Lung (tissue), 12 donors: ENCODE data around the gene TPM2. TPM values are rescaled to one million over a fixed set of nuclear protein-coding genes. Genes with fewer than 3 reads are reported as not detected.

Experiments
- ATAC-seq: fragments of 200-7000 bp; cut with Tn5 transposase; one replicate; pipeline ENCODE4 v1.9.1; 2020; ENCODE audit warnings: moderate number of reproducible peaks; ENCODE audit not compliant: insufficient read depth, low FRiP score
- DNase-seq, 3 donors: peaks; one replicate each; pipeline ENCODE4 v3.0.0-alpha.2; 2013 to 2017
- H3K27ac ChIP-seq, 2 donors: one replicate each; pipeline ENCODE4 v1.5.1; 2013; ENCODE audit warnings: mild to moderate bottlenecking in 2 of 2, moderate library complexity in 2 of 2, control low read depth in 1 of 2, inconsistent platforms in 1 of 2, low read depth in 1 of 2, low read length in 1 of 2
- H3K27me3 ChIP-seq, 3 donors: one replicate each; pipeline ENCODE4 v1.5.1; 2013; ENCODE audit warnings: low read length in 2 of 3; ENCODE audit not compliant: control insufficient read depth in 3 of 3, insufficient read depth in 3 of 3
- H3K36me3 ChIP-seq, 4 donors: one replicate each; pipeline ENCODE4 v1.5.1; 2013; ENCODE audit warnings: low read length in 4 of 4, mild to moderate bottlenecking in 1 of 4, moderate library complexity in 1 of 4; ENCODE audit not compliant: control insufficient read depth in 4 of 4, insufficient read depth in 4 of 4
- H3K4me1 ChIP-seq, 5 donors: one replicate each; pipeline ENCODE4 v1.5.1; 2013; ENCODE audit warnings: low read length in 5 of 5, mild to moderate bottlenecking in 2 of 5, moderate library complexity in 1 of 5; ENCODE audit not compliant: control insufficient read depth in 5 of 5, insufficient read depth in 5 of 5
- H3K4me3 ChIP-seq: one replicate; pipeline ENCODE4 v1.5.1; 2013; ENCODE audit warnings: mild to moderate bottlenecking, control low read depth, moderate library complexity
- H3K9ac ChIP-seq, 2 donors: one replicate each; pipeline ENCODE4 v1.5.1; 2013; ENCODE audit warnings: low read length in 2 of 2, control low read depth in 1 of 2; ENCODE audit not compliant: insufficient read depth in 1 of 2
- H3K9me3 ChIP-seq, 4 donors: one replicate each; pipeline ENCODE4 v1.5.1; 2013; ENCODE audit warnings: low read length in 3 of 4, mild to moderate bottlenecking in 1 of 4, moderate library complexity in 1 of 4; ENCODE audit not compliant: control insufficient read depth in 4 of 4, insufficient read depth in 3 of 4
- WGBS, 2 donors: extraction: QIAGEN DNeasy Blood & Tissue Kit; methylation state at CpG; one replicate each; pipeline ENCODE4 v1.1.7; 2013; 5-methylcytosine and 5-hydroxymethylcytosine counted together
- polyA plus RNA-seq, 2 donors: library from polyadenylated mRNA; stranded (reverse); fragments of 200-250 nt; gene quantifications; one replicate each; pipeline ENCODE4 v1.2.1, GENCODE V29; 2013
- total RNA-seq, 2 donors: library from RNA; depleted of rRNA in 1 of 2; stranded (reverse); fragments of >200 nt in 1 of 2; gene quantifications; one replicate each; pipeline ENCODE4 v1.2.1, GENCODE V29; 2014 to 2021
- TF ChIP-seq, protein P1 (sequence below): IDR thresholded peaks from 2 replicates; pipeline ENCODE4 v1.5.1; 2012; ENCODE audit warnings: mild to moderate bottlenecking; ENCODE audit errors: control extremely low read depth, extremely low read depth
- donor health status: control.
- donor health status: control.
- donor health status: Bipolar disorder and iron deficiency.
- donor health status: healthy.
- donor health status: DM: yes; HTN: yes; CAD: no.

The TPM2 gene
- total and polyA plus RNA-seq, 4 donors = 96.0 to 494 (median 209) TPM

DNA sequence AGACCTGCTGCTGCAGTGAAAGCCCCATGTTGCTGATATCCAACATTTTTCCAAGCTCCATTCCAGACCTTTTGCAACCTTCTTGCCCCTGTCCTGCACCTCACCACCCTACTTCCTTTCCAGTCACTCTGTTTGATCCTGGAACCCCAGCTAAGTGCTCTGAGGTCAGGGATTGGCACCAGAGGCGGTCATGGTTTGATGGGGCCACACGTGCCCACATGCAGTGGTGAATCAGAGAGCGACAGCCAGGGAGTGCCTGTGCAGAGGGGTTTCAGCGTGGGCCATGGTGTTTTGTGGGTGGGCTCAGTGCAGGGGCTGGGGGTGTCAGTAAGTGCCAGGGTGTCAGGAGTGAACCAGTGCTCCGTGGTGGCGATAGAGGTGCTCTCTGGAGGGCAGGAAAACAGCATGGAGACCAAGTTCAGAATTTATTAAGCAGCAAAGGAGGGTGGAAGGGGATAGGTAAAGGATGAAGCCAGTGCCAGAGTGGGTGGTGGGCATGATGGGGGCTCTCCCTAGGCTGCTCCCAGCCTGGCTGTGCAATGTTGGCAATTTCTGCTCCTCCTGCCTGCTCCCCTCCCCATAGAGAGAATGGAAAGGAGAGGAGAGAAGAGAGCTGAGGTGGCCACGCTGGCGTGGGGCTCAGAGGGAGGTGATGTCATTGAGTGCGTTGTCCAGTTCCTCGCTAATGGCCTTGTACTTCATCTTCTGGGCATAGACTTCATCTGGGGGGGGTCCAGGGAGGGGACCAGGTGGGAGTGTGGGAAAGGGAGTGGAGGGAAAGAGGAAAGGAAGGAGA, 7.0 kb downstream of the TPM2 start:
- no peak for DNase-seq
- peaks cover 8 to 24% (median 12%) of the 10 kb centered on the region in 4 donors for H3K36me3 ChIP-seq
- H3K9ac ChIP-seq = no peak overlapping the region
- peaks cover 0 to 23% (median 4%) of the 10 kb centered on the region in 5 donors for H3K4me1 ChIP-seq
- WGBS, 2 donors = 86 to 88% methylated on average over 10 of the region's 10 CpGs
- H3K4me3 ChIP-seq = no peak overlapping the region
- H3K27me3 ChIP-seq = no peaks in the 10 kb centered on the region
- TF ChIP-seq, protein P1, sequence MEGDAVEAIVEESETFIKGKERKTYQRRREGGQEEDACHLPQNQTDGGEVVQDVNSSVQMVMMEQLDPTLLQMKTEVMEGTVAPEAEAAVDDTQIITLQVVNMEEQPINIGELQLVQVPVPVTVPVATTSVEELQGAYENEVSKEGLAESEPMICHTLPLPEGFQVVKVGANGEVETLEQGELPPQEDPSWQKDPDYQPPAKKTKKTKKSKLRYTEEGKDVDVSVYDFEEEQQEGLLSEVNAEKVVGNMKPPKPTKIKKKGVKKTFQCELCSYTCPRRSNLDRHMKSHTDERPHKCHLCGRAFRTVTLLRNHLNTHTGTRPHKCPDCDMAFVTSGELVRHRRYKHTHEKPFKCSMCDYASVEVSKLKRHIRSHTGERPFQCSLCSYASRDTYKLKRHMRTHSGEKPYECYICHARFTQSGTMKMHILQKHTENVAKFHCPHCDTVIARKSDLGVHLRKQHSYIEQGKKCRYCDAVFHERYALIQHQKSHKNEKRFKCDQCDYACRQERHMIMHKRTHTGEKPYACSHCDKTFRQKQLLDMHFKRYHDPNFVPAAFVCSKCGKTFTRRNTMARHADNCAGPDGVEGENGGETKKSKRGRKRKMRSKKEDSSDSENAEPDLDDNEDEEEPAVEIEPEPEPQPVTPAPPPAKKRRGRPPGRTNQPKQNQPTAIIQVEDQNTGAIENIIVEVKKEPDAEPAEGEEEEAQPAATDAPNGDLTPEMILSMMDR = no peak
- no peak overlapping the region for H3K27ac ChIP-seq
- H3K9me3 ChIP-seq = no peaks in the 10 kb centered on the region
- no peak for ATAC-seq

DNA sequence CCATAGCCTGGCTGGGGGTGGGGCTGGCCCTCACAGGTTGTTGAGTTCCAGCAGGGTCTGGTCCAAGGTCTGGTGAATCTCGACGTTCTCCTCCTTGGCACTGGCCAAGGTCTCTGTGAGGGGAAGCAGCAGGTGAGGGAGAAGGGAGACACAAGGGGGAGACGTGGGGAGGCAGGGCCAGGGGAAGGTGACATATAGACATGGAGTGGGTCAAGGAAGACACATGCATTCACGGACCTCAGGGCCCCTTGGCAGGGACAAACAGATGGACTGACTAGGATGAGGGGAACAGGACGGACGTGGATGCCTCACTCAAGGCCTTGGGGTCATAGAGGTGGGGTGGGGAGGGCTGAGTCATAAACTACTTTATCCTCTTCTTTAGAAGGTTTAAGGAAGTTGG, 7.7 kb downstream of the TPM2 start:
- TF ChIP-seq, protein P1 = no peak

DNA sequence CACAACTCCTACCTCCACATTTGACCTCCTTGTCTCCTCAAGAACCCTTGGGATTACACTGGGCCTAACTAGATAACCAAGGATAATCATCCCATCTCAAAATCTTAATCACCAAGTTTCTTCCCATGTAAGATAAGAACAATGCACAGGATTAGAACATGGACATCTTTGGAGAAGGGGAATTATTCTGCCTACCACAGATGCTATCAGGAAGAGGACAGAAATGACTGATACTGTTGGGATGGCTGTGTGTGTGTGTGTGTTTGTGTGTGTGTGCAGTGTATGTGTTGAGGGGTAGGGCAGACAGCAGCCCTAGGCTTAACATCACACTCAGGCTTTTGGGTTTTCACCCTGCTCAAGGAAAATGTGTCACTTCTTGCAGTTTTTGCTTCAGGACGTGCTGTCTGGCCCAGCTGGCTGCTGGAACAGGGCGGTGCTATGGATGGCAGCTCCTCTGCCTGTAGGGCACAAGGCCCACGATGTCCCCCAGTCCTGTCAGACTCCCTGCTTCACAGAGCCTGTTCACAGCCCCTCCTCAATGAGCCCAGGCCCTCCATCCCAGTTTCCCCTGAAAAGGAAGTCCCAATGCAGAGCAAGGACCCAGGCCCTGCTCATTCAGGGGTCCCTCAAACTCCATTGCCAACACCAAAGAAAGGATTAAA, 8.3 kb downstream of the TPM2 start:
- no peak overlapping the region for H3K9ac ChIP-seq

More for the DNA sequence above, 7.7 kb downstream of the TPM2 start:
- Histone ChIP-seq H3K27ac (no peak overlapping the region), H3K27me3 (no peaks in the 10 kb centered on the region), H3K4me1 (peaks cover 0 to 18% (median 0%) of the 10 kb centered on the region in 5 donors), H3K36me3 (peaks cover 8 to 24% (median 12%) of the 10 kb centered on the region in 4 donors), H3K4me3 (no peak overlapping the region), H3K9ac (no peak overlapping the region), H3K9me3 (no peaks in the 10 kb centered on the region)
- ATAC-seq (no peak), DNase-seq (no peak)
- 84 to 95% methylated on average over 6 of the region's 6 CpGs for WGBS, 2 donors

More for the DNA sequence above, 8.3 kb downstream of the TPM2 start:
- ATAC-seq = no peak
- WGBS, 2 donors = 80 to 82% methylated on average over 3 of the region's 3 CpGs
- H3K36me3 ChIP-seq = peaks cover 8 to 21% (median 12%) of the 10 kb centered on the region in 4 donors
- no peaks in the 10 kb centered on the region for H3K27me3 ChIP-seq
- TF ChIP-seq, protein P1 = no peak
- no peak overlapping the region for H3K27ac ChIP-seq
- H3K4me1 ChIP-seq = peaks cover 0 to 17% (median 0%) of the 10 kb centered on the region in 5 donors
- H3K4me3 ChIP-seq = no peak overlapping the region
- no peak for DNase-seq
- H3K9me3 ChIP-seq = no peaks in the 10 kb centered on the region
